ENCODE data around the gene CHRNE. TPM values are rescaled to one million over a fixed set of nuclear protein-coding genes. Genes with fewer than 3 reads are reported as not detected.

Gene CHRNE
- total RNA-seq, 3 donors from 2014 or later: 0.24 to 1.3 TPM; not detected in 1

GRCh38 chr17:4851084-4851483 lies 51.8 kb downstream of the CHRNE start:
- Histone ChIP-seq H3K36me3 (ENCODE audit: low read depth) (no peaks in the 10 kb centered on the region), H3K9me3 (no peaks in the 10 kb centered on the region), H3K4me3 (no peak overlapping the region), H3K4me1 (ENCODE audit: low read depth) (peaks cover 25% of the 10 kb centered on the region)
- ATAC-seq (no peak), DNase-seq (no peak)
- intact Hi-C loops (cut with DNase I, micrococcal nuclease): no loop called here
- TF ChIP-seq, protein P1, sequence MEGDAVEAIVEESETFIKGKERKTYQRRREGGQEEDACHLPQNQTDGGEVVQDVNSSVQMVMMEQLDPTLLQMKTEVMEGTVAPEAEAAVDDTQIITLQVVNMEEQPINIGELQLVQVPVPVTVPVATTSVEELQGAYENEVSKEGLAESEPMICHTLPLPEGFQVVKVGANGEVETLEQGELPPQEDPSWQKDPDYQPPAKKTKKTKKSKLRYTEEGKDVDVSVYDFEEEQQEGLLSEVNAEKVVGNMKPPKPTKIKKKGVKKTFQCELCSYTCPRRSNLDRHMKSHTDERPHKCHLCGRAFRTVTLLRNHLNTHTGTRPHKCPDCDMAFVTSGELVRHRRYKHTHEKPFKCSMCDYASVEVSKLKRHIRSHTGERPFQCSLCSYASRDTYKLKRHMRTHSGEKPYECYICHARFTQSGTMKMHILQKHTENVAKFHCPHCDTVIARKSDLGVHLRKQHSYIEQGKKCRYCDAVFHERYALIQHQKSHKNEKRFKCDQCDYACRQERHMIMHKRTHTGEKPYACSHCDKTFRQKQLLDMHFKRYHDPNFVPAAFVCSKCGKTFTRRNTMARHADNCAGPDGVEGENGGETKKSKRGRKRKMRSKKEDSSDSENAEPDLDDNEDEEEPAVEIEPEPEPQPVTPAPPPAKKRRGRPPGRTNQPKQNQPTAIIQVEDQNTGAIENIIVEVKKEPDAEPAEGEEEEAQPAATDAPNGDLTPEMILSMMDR (IDR thresholded peaks at IDR 0.05): no peak

GRCh38 chr17:4850246-4850645 lies 52.7 kb downstream of the CHRNE start:
- Histone ChIP-seq H3K9me3 (no peaks in the 10 kb centered on the region), H3K4me1 (ENCODE audit: low read depth) (peaks cover 31% of the 10 kb centered on the region), H3K36me3 (ENCODE audit: low read depth) (no peaks in the 10 kb centered on the region), H3K4me3 (no peak overlapping the region)
- intact Hi-C loops (cut with DNase I, micrococcal nuclease): no loop called here
- ATAC-seq: peak; percentile 94
- DNase-seq: peak in 2 of 3 donors; percentile 57 to 68
- TF ChIP-seq, protein P1 (IDR thresholded peaks at IDR 0.05): no peak

DNA sequence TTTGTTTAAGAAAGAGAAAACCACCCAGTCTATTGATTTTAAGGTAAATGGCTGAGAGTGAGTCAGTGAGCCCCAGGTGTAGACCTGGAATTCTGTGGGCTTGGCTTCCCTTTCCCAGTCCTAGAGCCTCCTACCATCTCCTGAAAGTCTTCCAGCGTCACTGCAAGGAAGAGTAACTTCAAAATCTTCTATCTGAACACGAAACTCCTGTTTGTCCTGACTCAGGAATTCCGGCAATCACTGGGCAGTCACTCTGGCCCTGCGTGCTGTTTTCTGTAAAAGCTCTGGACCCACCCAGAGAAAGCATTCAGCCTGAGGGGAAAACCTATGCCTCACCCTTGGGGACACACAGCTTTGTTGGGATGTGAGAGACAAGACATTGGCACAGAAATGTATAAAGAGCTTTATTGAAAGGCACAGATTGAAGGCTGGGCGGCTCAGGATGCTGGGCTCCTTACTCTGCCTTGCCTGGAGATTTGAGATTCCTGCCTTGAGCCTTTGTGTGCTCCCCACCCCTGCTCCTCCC lies 53.8 kb downstream of the CHRNE start:
- Histone ChIP-seq H3K4me3 (no peak overlapping the region), H3K36me3 (ENCODE audit: low read depth) (no peaks in the 10 kb centered on the region), H3K9me3 (no peaks in the 10 kb centered on the region), H3K4me1 (ENCODE audit: low read depth) (peaks cover 31% of the 10 kb centered on the region)
- DNase-seq (no peak), ATAC-seq (no peak)
- intact Hi-C loops (cut with DNase I, micrococcal nuclease): no loop called here
- TF ChIP-seq, protein P1 (IDR thresholded peaks at IDR 0.05): no peak

Other genes starting within 250 kb of the CHRNE start
- 10 to 100 TPM; 30.1 to 51.2 (median 35.6) TPM for gene PELP1, start 199.0 kb downstream of the CHRNE start, total RNA-seq
- gene ARRB2, start 192.5 kb downstream of the CHRNE start, total RNA-seq: 10 to 100 TPM; 29.7 to 56.5 (median 49.9) TPM
- gene MED11, start 171.7 kb downstream of the CHRNE start, total RNA-seq: 10 to 100 TPM; 21.4 to 28.3 (median 22.2) TPM
- 1 to 10 TPM; 1.2 to 1.4 (median 1.3) TPM for gene ZMYND15, start 163.3 kb downstream of the CHRNE start, total RNA-seq
- 10 to 100 TPM; 20.3 to 41.9 (median 30.2) TPM for gene CXCL16, start 163.2 kb downstream of the CHRNE start, total RNA-seq
- gene TM4SF5, start 131.2 kb downstream of the CHRNE start, total RNA-seq: 10 to 100 TPM in 2 of 3 donors, 1 to 10 TPM in 1; 5.0 to 20.7 (median 12.5) TPM
- gene VMO1, start 116.7 kb downstream of the CHRNE start, total RNA-seq: 1 to 10 TPM in 2 of 3 donors, under 1 TPM in 1; 0.67 to 2.3 (median 2.1) TPM
- not detected for gene GLTPD2, start 114.1 kb downstream of the CHRNE start, total RNA-seq
- gene PSMB6, start 106.9 kb downstream of the CHRNE start, total RNA-seq: 100 to 1,000 TPM in 2 of 3 donors, 10 to 100 TPM in 1; 71.5 to 122 (median 109) TPM
- 10 to 100 TPM; 24.4 to 29.8 (median 29.2) TPM for gene PLD2, start 95.9 kb downstream of the CHRNE start, total RNA-seq
- gene MINK1, start 69.8 kb downstream of the CHRNE start, total RNA-seq: 100 to 1,000 TPM; 140 to 227 (median 170) TPM
- gene C17orf107, start 3.6 kb downstream of the CHRNE start, total RNA-seq: 1 to 10 TPM in 1 of 3 donors, under 1 TPM in 2; 0.52 to 2.6 (median 0.80) TPM
- gene GP1BA, start 29.2 kb upstream of the CHRNE start, total RNA-seq: not detected
- gene SLC25A11, start 36.9 kb upstream of the CHRNE start, total RNA-seq: 10 to 100 TPM; 68.4 to 87.2 (median 72.8) TPM
- gene RNF167, start 37.2 kb upstream of the CHRNE start, total RNA-seq: 100 to 1,000 TPM in 2 of 3 donors, 10 to 100 TPM in 1; 90.8 to 118 (median 114) TPM
- gene PFN1, start 45.4 kb upstream of the CHRNE start, total RNA-seq: 100 to 1,000 TPM; 605 to 825 (median 723) TPM
- 10 to 100 TPM in 2 of 3 donors, 1 to 10 TPM in 1; 8.6 to 12.4 (median 10.1) TPM for gene ENO3, start 48.0 kb upstream of the CHRNE start, total RNA-seq
- 10 to 100 TPM; 41.3 to 54.0 (median 51.7) TPM for gene SPAG7, start 64.7 kb upstream of the CHRNE start, total RNA-seq
- 10 to 100 TPM; 56.6 to 71.7 (median 57.1) TPM for gene CAMTA2, start 84.6 kb upstream of the CHRNE start, total RNA-seq
- gene INCA1, start 94.4 kb upstream of the CHRNE start, total RNA-seq: 1 to 10 TPM; 1.8 to 4.5 (median 3.5) TPM
- gene KIF1C, start 94.9 kb upstream of the CHRNE start, total RNA-seq: 100 to 1,000 TPM; 219 to 286 (median 273) TPM
- 1 to 10 TPM; 3.0 to 5.3 (median 3.6) TPM for gene SLC52A1, start 132.3 kb upstream of the CHRNE start, total RNA-seq
- 10 to 100 TPM in 2 of 3 donors, 1 to 10 TPM in 1; 8.0 to 11.2 (median 10.8) TPM for gene ZFP3, start 175.4 kb upstream of the CHRNE start, total RNA-seq
- 10 to 100 TPM in 1 of 3 donors, 1 to 10 TPM in 2; 8.2 to 12.1 (median 8.4) TPM for gene ZNF232, start 208.8 kb upstream of the CHRNE start, total RNA-seq
- gene USP6, start 212.9 kb upstream of the CHRNE start, total RNA-seq: under 1 TPM in 2 of 3 donors, not detected in 1; 0.09 to 0.10 TPM

All from mucosa of descending colon (tissue), 3 donors.